Endothelial cell of umbilical vein (primary cell): ENCODE data around the gene ACAA1. TPM values are rescaled to one million over a fixed set of nuclear protein-coding genes. Genes with fewer than 3 reads are reported as not detected.

ENCODE experiments used
- BruUV-seq: library from RNA; stranded (reverse); fragments of 400-500 nt; replicated peaks from 2 replicates; lab custom pipeline; 2021; lab: Mats Ljungman, UMichigan
- CTCF ChIA-PET: fragments of 300-600, 350-600 bp; sonication (Branson Sonifier 250); formaldehyde crosslinking; loops from one replicate; lab custom pipeline; 2021; ENCODE audit warnings: antibody characterized with exemption, inconsistent platforms; lab: Charles Lee
- POLR2A ChIA-PET: fragments of 300-600, 350-600 bp; sonication (Branson Sonifier 250); formaldehyde crosslinking; loops from one replicate; lab custom pipeline; 2021; ENCODE audit warnings: antibody characterized with exemption, inconsistent platforms; lab: Charles Lee
- DNase-seq: peaks from one replicate; pipeline ENCODE4 v3.0.0-alpha.2; 2011; ENCODE audit warnings: low read depth, low spot score
- FAIRE-seq: peaks from 2 replicates; lab custom pipeline; 2011; peaks lifted over from hg19 to GRCh38; lab: Jason Lieb, UNC
- H2AFZ ChIP-seq: 2 replicates; pipeline ENCODE4 v1.6.0; 2012; ENCODE audit warnings: low read depth, low read length, control low read depth, inconsistent platforms
- H3K27ac ChIP-seq: 2 replicates; pipeline ENCODE4 v1.5.1; 2011; ENCODE audit warnings: low read depth, mild to moderate bottlenecking, control low read depth, low read length, moderate library complexity; ENCODE audit not compliant: insufficient read depth
- H3K27me3 ChIP-seq, 2 experiments: 2 replicates each; pipeline versions ENCODE4 v1.6.0 to v1.6.1; 2011; ENCODE audit warnings: low read length in 2 of 2, mixed read lengths in 1 of 2; ENCODE audit not compliant: control insufficient read depth in 2 of 2, insufficient read depth in 2 of 2
- H3K36me3 ChIP-seq, 2 experiments: 2 replicates in 1 of 2; 3 replicates in 1 of 2; pipeline ENCODE4 v1.5.1; 2011; ENCODE audit warnings: low read length in 2 of 2, mild to moderate bottlenecking in 1 of 2, moderate library complexity in 1 of 2; ENCODE audit not compliant: control insufficient read depth in 2 of 2, insufficient read depth in 2 of 2; ENCODE audit errors: extremely low read depth in 1 of 2
- H3K4me1 ChIP-seq: 3 replicates; pipeline ENCODE4 v1.5.1; 2011; ENCODE audit warnings: mild to moderate bottlenecking, low read length; ENCODE audit not compliant: control insufficient read depth, insufficient read depth; ENCODE audit errors: extremely low read depth
- H3K4me2 ChIP-seq: 2 replicates; pipeline ENCODE4 v1.6.1; 2011; ENCODE audit warnings: low read length, control low read depth, mixed read lengths; ENCODE audit not compliant: insufficient read depth
- H3K4me3 ChIP-seq, 3 experiments: fragments of 200-600 bp in 1 of 3; sonication (generic), shearing (Covaris generic) in 1 of 3; replicated peaks in 1 of 3; 2 replicates each; pipeline ENCODE4 v1.5.1; 2011 to 2016; ENCODE audit warnings: control low read depth in 3 of 3, low read length in 3 of 3, mild to moderate bottlenecking in 2 of 3, inconsistent platforms in 1 of 3, low read depth in 1 of 3, moderate library complexity in 1 of 3; ENCODE audit not compliant: insufficient read depth in 1 of 3
- H3K79me2 ChIP-seq: 2 replicates; pipeline ENCODE4 v1.6.0; 2012; ENCODE audit warnings: low read length, inconsistent platforms; ENCODE audit not compliant: control insufficient read depth, insufficient read depth
- H3K9ac ChIP-seq: replicated peaks from 2 replicates; pipeline ENCODE3; 2011; ENCODE audit warnings: low read length, control low read depth; ENCODE audit not compliant: insufficient read depth; ENCODE audit errors: extremely low read depth
- H3K9me1 ChIP-seq: replicated peaks from 3 replicates; pipeline ENCODE4 v1.6.0; 2011; ENCODE audit warnings: mild to moderate bottlenecking, low read length; ENCODE audit not compliant: control insufficient read depth, insufficient read depth; ENCODE audit errors: extremely low read depth
- H3K9me3 ChIP-seq: replicated peaks from 2 replicates; pipeline ENCODE4 v1.5.1; 2012; ENCODE audit warnings: low read length, inconsistent platforms; ENCODE audit not compliant: control insufficient read depth, insufficient read depth
- H4K20me1 ChIP-seq: replicated peaks from 2 replicates; pipeline ENCODE3; 2011; ENCODE audit warnings: mild to moderate bottlenecking, low read length; ENCODE audit not compliant: control insufficient read depth, insufficient read depth; ENCODE audit errors: extremely low read depth
- EZH2 ChIP-seq: IDR thresholded peaks from 2 replicates; pipeline ENCODE4 v1.6.1; 2012; ENCODE audit warnings: borderline replicate concordance, low read depth, mild to moderate bottlenecking, moderate library complexity, low read length, inconsistent platforms; ENCODE audit not compliant: severe bottlenecking
- FOS ChIP-seq: IDR thresholded peaks from 2 replicates; pipeline ENCODE4 v1.6.1; 2011; ENCODE audit warnings: mild to moderate bottlenecking, low read length, moderate library complexity, borderline replicate concordance; ENCODE audit not compliant: insufficient read depth
- GATA2 ChIP-seq: IDR thresholded peaks from 2 replicates; pipeline ENCODE4 v1.7.0; 2011; ENCODE audit warnings: low read depth, mild to moderate bottlenecking, moderate library complexity, mixed read lengths, low read length; ENCODE audit not compliant: insufficient read length, insufficient read depth
- JUN ChIP-seq: IDR thresholded peaks from 2 replicates; pipeline ENCODE4 v1.6.1; 2011; ENCODE audit warnings: borderline replicate concordance, low read depth; ENCODE audit not compliant: insufficient read length, insufficient read depth
- MYC ChIP-seq: IDR thresholded peaks from one replicate; pipeline ENCODE4 v1.6.1; 2011; ENCODE audit warnings: mild to moderate bottlenecking, low read depth, low read length
- POLR2A ChIP-seq: IDR thresholded peaks from 2 replicates; pipeline ENCODE4 v1.6.1; 2012; ENCODE audit warnings: low read depth, mild to moderate bottlenecking, control low read depth, low read length
- POLR2AphosphoS5 ChIP-seq: IDR thresholded peaks from 2 replicates; pipeline ENCODE4 v1.6.1; 2012; ENCODE audit warnings: low read depth, mild to moderate bottlenecking, control low read depth, low read length, moderate library complexity; ENCODE audit not compliant: insufficient read depth
- dilution Hi-C: fragments of 300-500 bp; cut with MboI; formaldehyde crosslinking; loops from one replicate; pipeline ENCODE4 v1.15.0; 2019; ENCODE audit warnings: low sequenced_read_pairs; ENCODE audit not compliant: extremely low pct_ligation_motif_present
- intact Hi-C: fragments of 100-400 bp; cut with micrococcal nuclease; formaldehyde crosslinking; loops from one replicate; pipeline ENCODE4 v1.10.0; 2022
- polyA plus RNA-seq, 4 experiments: library from polyadenylated mRNA; depleted of rRNA in 3 of 4; stranded (reverse) in 3 of 4; unstranded in 1 of 4; fragments of >200 nt; gene quantifications; 2 replicates each; pipeline versions ENCODE4 v1.2.1 to v1.2.3, GENCODE V29; 2011 to 2012; ENCODE audit warnings: missing spikeins in 1 of 4
- total RNA-seq: library from RNA; stranded (reverse); gene quantifications from 2 replicates; pipeline ENCODE4 v1.2.3, GENCODE V29; 2021
- TF ChIP-seq, protein P1 (sequence below): IDR thresholded peaks from 2 replicates; pipeline ENCODE4 v1.6.1; 2011; ENCODE audit not compliant: insufficient read depth, insufficient read length
- TF ChIP-seq, protein P2 (sequence below), 2 donors: IDR thresholded peaks; 1 replicate in 1 of 2; 2 replicates in 1 of 2; pipeline ENCODE4 v1.5.1; 2011; ENCODE audit warnings: low read length in 2 of 2, mild to moderate bottlenecking in 2 of 2, moderate library complexity in 2 of 2, control low read depth in 1 of 2, inconsistent platforms in 1 of 2, low read depth in 1 of 2; ENCODE audit not compliant: insufficient read depth in 1 of 2; ENCODE audit errors: extremely low read depth in 1 of 2

ACAA1 gene
- total and polyA plus RNA-seq, 2 donors (not counting 3 experiments of a cell fraction or from before 2014, with no cell fraction given) = 52.1 to 53.8 TPM

DNA sequence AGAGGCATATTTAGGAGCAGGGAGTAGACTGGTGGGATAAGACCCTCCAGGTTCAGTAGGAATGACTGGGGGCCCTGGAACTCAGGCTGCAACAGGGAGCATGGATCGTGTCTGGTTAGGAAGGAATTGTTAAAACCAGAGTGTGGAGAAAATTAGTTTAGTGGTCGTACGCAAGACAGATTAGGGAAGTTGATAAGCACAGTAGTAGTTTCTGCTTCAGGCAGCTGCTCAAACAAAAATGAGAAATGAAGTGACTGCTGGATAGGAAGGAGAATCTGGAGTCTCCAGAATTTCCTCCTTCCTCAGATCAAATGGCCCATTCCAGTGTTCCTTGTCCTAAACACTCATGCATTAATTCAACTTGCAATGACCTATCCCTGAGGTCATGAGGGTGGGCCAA lies 12.8 kb upstream of the ACAA1 start:
- BruUV-seq = no TSS peak
- H2AFZ ChIP-seq = no peak overlapping the region
- ChIA-PET CTCF (no interaction called here), POLR2A (no interaction called here)
- H3K4me1 ChIP-seq = no peaks in the 10 kb centered on the region
- intact Hi-C loops (no loop called here), dilution Hi-C loops (no loop called here)
- H3K36me3 ChIP-seq = no peaks in the 10 kb centered on the region
- no peak overlapping the region for H3K27ac ChIP-seq
- FAIRE-seq (no peak), DNase-seq (no peak)
- no peak overlapping the region for H3K4me2 ChIP-seq
- no peaks in the 10 kb centered on the region for H3K79me2 ChIP-seq
- no peak overlapping the region for H3K9ac ChIP-seq
- TF ChIP-seq POLR2A (no peak), JUN (no peak), FOS (no peak), MYC (no peak), EZH2 (no peak), POLR2AphosphoS5 (no peak), GATA2 (no peak)
- TF ChIP-seq, protein P1, sequence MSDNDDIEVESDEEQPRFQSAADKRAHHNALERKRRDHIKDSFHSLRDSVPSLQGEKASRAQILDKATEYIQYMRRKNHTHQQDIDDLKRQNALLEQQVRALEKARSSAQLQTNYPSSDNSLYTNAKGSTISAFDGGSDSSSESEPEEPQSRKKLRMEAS = no peak
- TF ChIP-seq, protein P2, sequence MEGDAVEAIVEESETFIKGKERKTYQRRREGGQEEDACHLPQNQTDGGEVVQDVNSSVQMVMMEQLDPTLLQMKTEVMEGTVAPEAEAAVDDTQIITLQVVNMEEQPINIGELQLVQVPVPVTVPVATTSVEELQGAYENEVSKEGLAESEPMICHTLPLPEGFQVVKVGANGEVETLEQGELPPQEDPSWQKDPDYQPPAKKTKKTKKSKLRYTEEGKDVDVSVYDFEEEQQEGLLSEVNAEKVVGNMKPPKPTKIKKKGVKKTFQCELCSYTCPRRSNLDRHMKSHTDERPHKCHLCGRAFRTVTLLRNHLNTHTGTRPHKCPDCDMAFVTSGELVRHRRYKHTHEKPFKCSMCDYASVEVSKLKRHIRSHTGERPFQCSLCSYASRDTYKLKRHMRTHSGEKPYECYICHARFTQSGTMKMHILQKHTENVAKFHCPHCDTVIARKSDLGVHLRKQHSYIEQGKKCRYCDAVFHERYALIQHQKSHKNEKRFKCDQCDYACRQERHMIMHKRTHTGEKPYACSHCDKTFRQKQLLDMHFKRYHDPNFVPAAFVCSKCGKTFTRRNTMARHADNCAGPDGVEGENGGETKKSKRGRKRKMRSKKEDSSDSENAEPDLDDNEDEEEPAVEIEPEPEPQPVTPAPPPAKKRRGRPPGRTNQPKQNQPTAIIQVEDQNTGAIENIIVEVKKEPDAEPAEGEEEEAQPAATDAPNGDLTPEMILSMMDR (IDR thresholded peaks at IDR 0.05; ENCODE audit: extremely low read depth in 1 of 2, insufficient read depth in 1 of 2, low read depth in 1 of 2, low read length in 2 of 2) = no peak
- H3K4me3 ChIP-seq = no peak overlapping the region
- no peaks in the 10 kb centered on the region for H3K9me1 ChIP-seq
- H3K27me3 ChIP-seq = peaks cover 3 to 10% of the 10 kb centered on the region in 2 experiments
- no peaks in the 10 kb centered on the region for H4K20me1 ChIP-seq
- no peaks in the 10 kb centered on the region for H3K9me3 ChIP-seq
